ENCODE measurements around the gene RRAGD.

RRAGD gene

GRCh38 chr6:89330910-89331309 lies 81.2 kb downstream of the RRAGD start:
- no peak for TF ChIP-seq CTCF (IDR thresholded peaks at IDR 0.05; ENCODE audit: control insufficient read depth, extremely low read depth, insufficient read depth)
- H3K4me3 ChIP-seq (ENCODE audit: low read depth, low read length): no peak overlapping the region
- DNase-seq (ENCODE audit: low read depth): no peak

GRCh38 chr6:89328976-89329375 lies 83.1 kb downstream of the RRAGD start:
- H3K4me3 ChIP-seq (ENCODE audit: low read depth, low read length): no peak overlapping the region
- no peak for TF ChIP-seq CTCF (IDR thresholded peaks at IDR 0.05; ENCODE audit: control insufficient read depth, extremely low read depth, insufficient read depth)
- no peak for DNase-seq (ENCODE audit: low read depth)

GRCh38 chr6:89324304-89324703 lies 87.8 kb downstream of the RRAGD start:
- no peak overlapping the region for H3K4me3 ChIP-seq (ENCODE audit: low read depth, low read length)
- TF ChIP-seq CTCF (IDR thresholded peaks at IDR 0.05; ENCODE audit: control insufficient read depth, extremely low read depth, insufficient read depth): no peak
- DNase-seq (ENCODE audit: low read depth): no peak

GRCh38 chr6:89323511-89323971 lies 88.5 kb downstream of the RRAGD start:
- TF ChIP-seq CTCF (IDR thresholded peaks at IDR 0.05; ENCODE audit: control insufficient read depth, extremely low read depth, insufficient read depth): no peak
- H3K4me3 ChIP-seq (ENCODE audit: low read depth, low read length): no peak overlapping the region
- DNase-seq (ENCODE audit: low read depth): no peak

GRCh38 chr6:89321131-89321970 lies 90.7 kb downstream of the RRAGD start:
- no peak for DNase-seq (ENCODE audit: low read depth)
- no peak overlapping the region for H3K4me3 ChIP-seq (ENCODE audit: low read depth, low read length)
- no peak for TF ChIP-seq CTCF (IDR thresholded peaks at IDR 0.05; ENCODE audit: control insufficient read depth, extremely low read depth, insufficient read depth)

- no peak for TF ChIP-seq CTCF (IDR thresholded peaks at IDR 0.05; ENCODE audit: control insufficient read depth, extremely low read depth, insufficient read depth)
- no peak overlapping the region for H3K4me3 ChIP-seq (ENCODE audit: low read depth, low read length)
- no peak for DNase-seq (ENCODE audit: low read depth)
These were observed 92.0 kb downstream of the RRAGD start for GRCh38 chr6:89320012-89320559.
